ENCODE results near the gene MYDGF.

The MYDGF gene

DNA sequence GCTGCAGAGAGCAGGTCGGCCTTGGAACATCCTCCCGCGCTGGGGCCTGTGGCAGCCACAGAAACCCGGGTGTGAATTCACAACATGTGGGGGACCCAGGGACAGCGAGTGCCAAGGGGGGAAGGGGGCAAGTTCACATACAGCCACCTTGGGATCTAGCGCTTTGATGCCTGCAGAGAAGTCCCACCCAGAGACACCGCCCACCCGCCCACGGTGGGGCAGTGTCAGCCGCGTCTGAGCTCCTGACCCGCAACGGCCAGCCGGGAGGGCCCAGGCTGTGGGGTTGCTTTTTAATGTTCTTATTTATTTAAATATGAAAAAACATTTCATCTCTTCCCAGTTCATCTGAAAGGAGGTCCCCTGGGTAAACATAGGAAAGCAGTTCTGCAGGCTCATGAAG, 12.9 kb downstream of the MYDGF start:
- H3K27ac ChIP-seq (ENCODE audit: extremely low read depth, low read depth, low read length), result no peak overlapping the region
- ChIA-PET POLR2A (no interaction called here), CTCF (no interaction called here)
- peaks cover 3 to 77% of the 10 kb centered on the region in 2 experiments; a peak in 2 of 3 replicates for H3K36me3 ChIP-seq (ENCODE audit: control insufficient read depth in 2 of 2, insufficient read depth in 1 of 2, low read length in 2 of 2)
- H3K4me3 ChIP-seq (ENCODE audit: low read depth, low read length), result no peak overlapping the region
- H3K4me1 ChIP-seq (ENCODE audit: control insufficient read depth, insufficient read depth, low read length), result no peaks in the 10 kb centered on the region
- no peaks in the 10 kb centered on the region for H3K9me3 ChIP-seq (ENCODE audit: control insufficient read depth, insufficient read depth, low read depth, low read length)
- no peak for TF ChIP-seq ZNF610 (tag by site-specific recombination; IDR thresholded peaks at IDR 0.05; ENCODE audit: borderline replicate concordance)
- TF ChIP-seq ZNF664 (tag by site-specific recombination; IDR thresholded peaks at IDR 0.05), result no peak

DNA sequence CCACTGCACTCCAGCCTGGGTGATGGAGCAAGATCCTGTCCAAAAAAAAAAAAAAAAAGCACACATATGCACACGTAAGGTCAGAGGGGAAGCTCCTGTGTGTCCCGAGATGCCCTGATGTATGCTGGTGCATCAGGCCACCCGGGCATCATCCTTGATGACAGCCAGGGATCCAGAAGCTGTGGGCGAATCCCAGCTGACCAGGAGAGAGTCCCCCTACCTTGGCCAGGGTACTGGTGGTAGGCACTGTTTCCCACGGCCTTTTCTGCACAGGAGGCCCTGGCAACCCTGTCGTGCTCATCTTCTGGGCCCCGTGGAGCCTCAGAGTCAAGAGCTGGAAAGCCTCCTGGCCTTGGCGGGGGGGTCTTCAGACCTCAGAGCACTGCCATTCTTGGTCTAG, 14.0 kb downstream of the MYDGF start:
- Histone ChIP-seq H3K36me3 (ENCODE audit: control insufficient read depth in 2 of 2, insufficient read depth in 1 of 2, low read length in 2 of 2) (peaks cover 3 to 73% of the 10 kb centered on the region in 2 experiments; a peak in 2 of 3 replicates), H3K4me3 (ENCODE audit: low read depth, low read length) (no peak overlapping the region), H3K27ac (ENCODE audit: extremely low read depth, low read depth, low read length) (no peak overlapping the region), H3K9me3 (ENCODE audit: control insufficient read depth, insufficient read depth, low read depth, low read length) (no peaks in the 10 kb centered on the region), H3K4me1 (ENCODE audit: control insufficient read depth, insufficient read depth, low read length) (no peaks in the 10 kb centered on the region)
- ChIA-PET CTCF (interaction anchor here (0.6 kb wide), 1 partner anchor 20 kb away, joined by 3 read pairs; no protein-coding TSS in a partner anchor), POLR2A (interaction anchor here (1.0 kb wide), 1 partner anchor 9 kb away, joined by 7 read pairs; no protein-coding TSS in a partner anchor)
- TF ChIP-seq, protein P1, sequence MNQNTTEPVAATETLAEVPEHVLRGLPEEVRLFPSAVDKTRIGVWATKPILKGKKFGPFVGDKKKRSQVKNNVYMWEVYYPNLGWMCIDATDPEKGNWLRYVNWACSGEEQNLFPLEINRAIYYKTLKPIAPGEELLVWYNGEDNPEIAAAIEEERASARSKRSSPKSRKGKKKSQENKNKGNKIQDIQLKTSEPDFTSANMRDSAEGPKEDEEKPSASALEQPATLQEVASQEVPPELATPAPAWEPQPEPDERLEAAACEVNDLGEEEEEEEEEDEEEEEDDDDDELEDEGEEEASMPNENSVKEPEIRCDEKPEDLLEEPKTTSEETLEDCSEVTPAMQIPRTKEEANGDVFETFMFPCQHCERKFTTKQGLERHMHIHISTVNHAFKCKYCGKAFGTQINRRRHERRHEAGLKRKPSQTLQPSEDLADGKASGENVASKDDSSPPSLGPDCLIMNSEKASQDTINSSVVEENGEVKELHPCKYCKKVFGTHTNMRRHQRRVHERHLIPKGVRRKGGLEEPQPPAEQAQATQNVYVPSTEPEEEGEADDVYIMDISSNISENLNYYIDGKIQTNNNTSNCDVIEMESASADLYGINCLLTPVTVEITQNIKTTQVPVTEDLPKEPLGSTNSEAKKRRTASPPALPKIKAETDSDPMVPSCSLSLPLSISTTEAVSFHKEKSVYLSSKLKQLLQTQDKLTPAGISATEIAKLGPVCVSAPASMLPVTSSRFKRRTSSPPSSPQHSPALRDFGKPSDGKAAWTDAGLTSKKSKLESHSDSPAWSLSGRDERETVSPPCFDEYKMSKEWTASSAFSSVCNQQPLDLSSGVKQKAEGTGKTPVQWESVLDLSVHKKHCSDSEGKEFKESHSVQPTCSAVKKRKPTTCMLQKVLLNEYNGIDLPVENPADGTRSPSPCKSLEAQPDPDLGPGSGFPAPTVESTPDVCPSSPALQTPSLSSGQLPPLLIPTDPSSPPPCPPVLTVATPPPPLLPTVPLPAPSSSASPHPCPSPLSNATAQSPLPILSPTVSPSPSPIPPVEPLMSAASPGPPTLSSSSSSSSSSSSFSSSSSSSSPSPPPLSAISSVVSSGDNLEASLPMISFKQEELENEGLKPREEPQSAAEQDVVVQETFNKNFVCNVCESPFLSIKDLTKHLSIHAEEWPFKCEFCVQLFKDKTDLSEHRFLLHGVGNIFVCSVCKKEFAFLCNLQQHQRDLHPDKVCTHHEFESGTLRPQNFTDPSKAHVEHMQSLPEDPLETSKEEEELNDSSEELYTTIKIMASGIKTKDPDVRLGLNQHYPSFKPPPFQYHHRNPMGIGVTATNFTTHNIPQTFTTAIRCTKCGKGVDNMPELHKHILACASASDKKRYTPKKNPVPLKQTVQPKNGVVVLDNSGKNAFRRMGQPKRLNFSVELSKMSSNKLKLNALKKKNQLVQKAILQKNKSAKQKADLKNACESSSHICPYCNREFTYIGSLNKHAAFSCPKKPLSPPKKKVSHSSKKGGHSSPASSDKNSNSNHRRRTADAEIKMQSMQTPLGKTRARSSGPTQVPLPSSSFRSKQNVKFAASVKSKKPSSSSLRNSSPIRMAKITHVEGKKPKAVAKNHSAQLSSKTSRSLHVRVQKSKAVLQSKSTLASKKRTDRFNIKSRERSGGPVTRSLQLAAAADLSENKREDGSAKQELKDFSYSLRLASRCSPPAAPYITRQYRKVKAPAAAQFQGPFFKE (tag by site-specific recombination; IDR thresholded peaks at IDR 0.05; ENCODE audit: borderline replicate concordance), result no peak
- TF ChIP-seq ZNF48 (tag by site-specific recombination; IDR thresholded peaks at IDR 0.05), result no peak
- no peak for TF ChIP-seq ZNF658 (tag by site-specific recombination; IDR thresholded peaks at IDR 0.05)
- TF ChIP-seq KLF10 (tag by site-specific recombination; IDR thresholded peaks at IDR 0.05), result no peak
- TF ChIP-seq ZBTB7A (tag by site-specific recombination; IDR thresholded peaks at IDR 0.05; ENCODE audit: low read depth), result no peak
- TF ChIP-seq ZNF707 (tag by site-specific recombination; IDR thresholded peaks at IDR 0.05), result no peak
- TF ChIP-seq ZFP3 (tag by site-specific recombination; IDR thresholded peaks at IDR 0.05; ENCODE audit: low read depth), result no peak
- TF ChIP-seq ZNF747 (tag by site-specific recombination; IDR thresholded peaks at IDR 0.05), result no peak
- no peak for TF ChIP-seq ZNF394 (tag by site-specific recombination; IDR thresholded peaks at IDR 0.05; ENCODE audit: borderline replicate concordance)
- TF ChIP-seq ZNF426 (tag by site-specific recombination; IDR thresholded peaks at IDR 0.05), result no peak
- TF ChIP-seq ZNF549 (tag by site-specific recombination; IDR thresholded peaks at IDR 0.05), result no peak
- no peak for TF ChIP-seq ZNF140 (tag by site-specific recombination; IDR thresholded peaks at IDR 0.05)
- no peak for TF ChIP-seq ZNF544 (tag by site-specific recombination; IDR thresholded peaks at IDR 0.05)
- TF ChIP-seq ZNF626 (tag by site-specific recombination; IDR thresholded peaks at IDR 0.05), result no peak
- TF ChIP-seq, protein P2, sequence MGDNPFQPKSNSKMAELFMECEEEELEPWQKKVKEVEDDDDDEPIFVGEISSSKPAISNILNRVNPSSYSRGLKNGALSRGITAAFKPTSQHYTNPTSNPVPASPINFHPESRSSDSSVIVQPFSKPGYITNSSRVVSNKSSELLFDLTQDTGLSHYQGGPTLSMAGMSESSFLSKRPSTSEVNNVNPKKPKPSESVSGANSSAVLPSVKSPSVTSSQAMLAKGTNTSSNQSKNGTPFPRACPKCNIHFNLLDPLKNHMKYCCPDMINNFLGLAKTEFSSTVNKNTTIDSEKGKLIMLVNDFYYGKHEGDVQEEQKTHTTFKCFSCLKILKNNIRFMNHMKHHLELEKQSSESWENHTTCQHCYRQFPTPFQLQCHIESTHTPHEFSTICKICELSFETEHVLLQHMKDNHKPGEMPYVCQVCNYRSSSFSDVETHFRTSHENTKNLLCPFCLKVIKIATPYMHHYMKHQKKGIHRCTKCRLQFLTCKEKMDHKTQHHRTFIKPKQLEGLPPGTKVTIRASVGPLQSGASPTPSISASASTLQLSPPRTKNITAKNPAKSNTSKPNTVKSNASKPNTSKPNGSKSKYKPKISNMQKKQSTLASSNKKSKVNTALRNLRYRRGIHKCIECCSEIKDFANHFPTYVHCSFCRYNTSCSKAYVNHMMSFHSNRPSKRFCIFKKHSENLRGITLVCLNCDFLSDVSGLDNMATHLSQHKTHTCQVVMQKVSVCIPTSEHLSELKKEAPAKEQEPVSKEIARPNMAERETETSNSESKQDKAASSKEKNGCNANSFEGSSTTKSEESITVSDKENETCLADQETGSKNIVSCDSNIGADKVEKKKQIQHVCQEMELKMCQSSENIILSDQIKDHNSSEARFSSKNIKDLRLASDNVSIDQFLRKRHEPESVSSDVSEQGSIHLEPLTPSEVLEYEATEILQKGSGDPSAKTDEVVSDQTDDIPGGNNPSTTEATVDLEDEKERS (tag by site-specific recombination; IDR thresholded peaks at IDR 0.05), result no peak
- TF ChIP-seq ZNF112 (tag by site-specific recombination; IDR thresholded peaks at IDR 0.05), result no peak
- no peak for TF ChIP-seq ZNF830 (tag by site-specific recombination; IDR thresholded peaks at IDR 0.05; ENCODE audit: low read depth)
- TF ChIP-seq SETDB1 (IDR thresholded peaks at IDR 0.05; ENCODE audit: insufficient read length, low read length), result no peak
